H1 (cell line): Measurements from ENCODE around the gene INF2. TPM values are rescaled to one million over a fixed set of nuclear protein-coding genes. Genes with fewer than 3 reads are reported as not detected.
A peak's percentile ranks its signal among the peaks of the same experiment; 100 is the strongest.

ENCODE experiments used
- CTCF ChIA-PET: fragments of 300-600 bp; sonication (Branson Sonifier 250); formaldehyde crosslinking; loops from one replicate; lab custom pipeline; 2021; ENCODE audit not compliant: partially characterized antibody; lab: Charles Lee
- POLR2A ChIA-PET: fragments of 300-600 bp; sonication (Branson Sonifier 250); formaldehyde crosslinking; loops from one replicate; lab custom pipeline; 2021; ENCODE audit warnings: inconsistent platforms; ENCODE audit not compliant: partially characterized antibody; lab: Charles Lee
- DNase-seq, 2 experiments: peaks; one replicate each; pipeline versions ENCODE4 v3.0.0 to v3.0.0-alpha.2; 2010 to 2022; ENCODE audit warnings: low spot score in 2 of 2, low read depth in 1 of 2, mixed read lengths in 1 of 2
- FAIRE-seq: peaks from 2 replicates; lab custom pipeline; 2011; peaks lifted over from hg19 to GRCh38; lab: Jason Lieb, UNC
- H2AFZ ChIP-seq: 2 replicates; pipeline ENCODE4 v1.8.1; 2012; ENCODE audit warnings: low read length, inconsistent platforms
- H2AK5ac ChIP-seq: 2 replicates; pipeline ENCODE4 v1.6.1; 2013; ENCODE audit warnings: low read depth, low read length
- H2BK120ac ChIP-seq: replicated peaks from 2 replicates; pipeline ENCODE3; 2013; ENCODE audit warnings: low read depth, low read length, inconsistent platforms
- H2BK12ac ChIP-seq: 2 replicates; pipeline ENCODE4 v1.6.1; 2013; ENCODE audit warnings: low read depth, low read length
- H2BK15ac ChIP-seq: 2 replicates; pipeline ENCODE4 v1.6.1; 2013; ENCODE audit warnings: low read length
- H2BK20ac ChIP-seq: 2 replicates; pipeline ENCODE4 v1.6.1; 2013; ENCODE audit warnings: low read length
- H2BK5ac ChIP-seq: 2 replicates; pipeline ENCODE4 v1.6.1; 2013; ENCODE audit warnings: low read depth, low read length
- H3K14ac ChIP-seq: 2 replicates; pipeline ENCODE4 v1.6.1; 2013; ENCODE audit warnings: inconsistent platforms; ENCODE audit not compliant: insufficient read length
- H3K18ac ChIP-seq: 2 replicates; pipeline ENCODE4 v1.6.1; 2013; ENCODE audit warnings: low read length; ENCODE audit errors: extremely low read depth
- H3K23ac ChIP-seq: 2 replicates; pipeline ENCODE4 v1.6.1; 2013; ENCODE audit warnings: inconsistent platforms; ENCODE audit not compliant: insufficient read length
- H3K23me2 ChIP-seq: 2 replicates; pipeline ENCODE4 v1.6.1; 2013; ENCODE audit warnings: low read depth, low read length
- H3K27ac ChIP-seq: 2 replicates; pipeline ENCODE4 v1.6.1; 2011; ENCODE audit warnings: low read depth, low read length, inconsistent platforms
- H3K27me3 ChIP-seq, 4 experiments: replicated peaks in 1 of 4; 1 replicate in 1 of 4; 2 replicates in 3 of 4; pipeline versions ENCODE4 v1.6.1 to v1.8.1; 2011 to 2013; ENCODE audit warnings: low read length in 3 of 4, mild to moderate bottlenecking in 3 of 4, inconsistent platforms in 2 of 4, mixed read lengths in 2 of 4, moderate library complexity in 1 of 4; ENCODE audit not compliant: control insufficient read depth in 3 of 4, insufficient read depth in 3 of 4; ENCODE audit errors: extremely low read depth in 1 of 4
- H3K36me3 ChIP-seq, 4 experiments: 2 replicates each; pipeline versions ENCODE4 v1.6.1 to v1.8.1; 2011 to 2013; ENCODE audit warnings: mild to moderate bottlenecking in 4 of 4, low read length in 3 of 4, moderate library complexity in 2 of 4, control low read depth in 1 of 4, inconsistent platforms in 1 of 4; ENCODE audit not compliant: insufficient read depth in 4 of 4, control insufficient read depth in 2 of 4
- H3K4ac ChIP-seq: replicated peaks from 2 replicates; pipeline ENCODE3; 2013; ENCODE audit warnings: low read length, low read depth, mixed read lengths, inconsistent platforms; ENCODE audit not compliant: insufficient read length
- H3K4me1 ChIP-seq, 4 experiments: replicated peaks in 1 of 4; 1 replicate in 1 of 4; 2 replicates in 3 of 4; pipeline versions ENCODE4 v1.6.1 to v1.8.1; 2011 to 2013; ENCODE audit warnings: low read length in 3 of 4, inconsistent platforms in 2 of 4, mixed read lengths in 1 of 4; ENCODE audit not compliant: insufficient read depth in 4 of 4, control insufficient read depth in 3 of 4
- H3K4me2 ChIP-seq, 2 experiments: 2 replicates each; pipeline versions ENCODE4 v1.6.1 to v1.8.1; 2011 to 2013; ENCODE audit warnings: low read depth in 2 of 2, low read length in 2 of 2, control low read depth in 1 of 2, inconsistent platforms in 1 of 2, mild to moderate bottlenecking in 1 of 2; ENCODE audit not compliant: insufficient read depth in 1 of 2
- H3K4me3 ChIP-seq, 4 experiments: fragments of 200-600, 300-600 bp in 1 of 4; sonication (generic), shearing (Covaris generic), sonication (Bioruptor Twin) in 1 of 4; 2 replicates each; pipeline versions ENCODE4 v1.5.1 to v1.8.1; 2011 to 2016; ENCODE audit warnings: low read length in 4 of 4, low read depth in 3 of 4, control low read depth in 2 of 4, inconsistent platforms in 2 of 4, mild to moderate bottlenecking in 2 of 4, mixed read lengths in 1 of 4, moderate library complexity in 1 of 4; ENCODE audit not compliant: insufficient read depth in 2 of 4; ENCODE audit errors: extremely low read depth in 1 of 4
- H3K56ac ChIP-seq: replicated peaks from 2 replicates; pipeline ENCODE3; 2013; ENCODE audit warnings: low read depth, mild to moderate bottlenecking, mixed read lengths, low read length, inconsistent platforms; ENCODE audit not compliant: insufficient read length
- H3K79me1 ChIP-seq: 2 replicates; pipeline ENCODE4 v1.6.1; 2013; ENCODE audit warnings: low read depth, low read length, control low read depth
- H3K79me2 ChIP-seq, 2 experiments: 2 replicates each; pipeline versions ENCODE4 v1.6.1 to v1.8.1; 2012 to 2013; ENCODE audit warnings: low read length in 2 of 2, mild to moderate bottlenecking in 2 of 2, inconsistent platforms in 1 of 2; ENCODE audit not compliant: insufficient read depth in 2 of 2, control insufficient read depth in 1 of 2
- H3K9ac ChIP-seq, 4 experiments: replicated peaks in 1 of 4; 1 replicate in 1 of 4; 2 replicates in 3 of 4; pipeline versions ENCODE4 v1.6.1 to v1.8.1; 2011 to 2013; ENCODE audit warnings: low read depth in 3 of 4, low read length in 3 of 4, control low read depth in 2 of 4, mild to moderate bottlenecking in 2 of 4, moderate library complexity in 2 of 4, inconsistent platforms in 1 of 4; ENCODE audit errors: extremely low read depth in 1 of 4
- H3K9me3 ChIP-seq, 2 experiments: 2 replicates each; pipeline versions ENCODE4 v1.6.1 to v1.8.1; 2012 to 2013; ENCODE audit warnings: mild to moderate bottlenecking in 2 of 2, moderate library complexity in 2 of 2, control low read depth in 1 of 2, inconsistent platforms in 1 of 2, low read depth in 1 of 2, low read length in 1 of 2, mixed read lengths in 1 of 2; ENCODE audit not compliant: insufficient read depth in 2 of 2
- H4K20me1 ChIP-seq, 2 experiments: replicated peaks in 1 of 2; 2 replicates each; pipeline versions ENCODE3 to v1.8.1; 2011 to 2013; ENCODE audit warnings: inconsistent platforms in 2 of 2, low read length in 2 of 2, mild to moderate bottlenecking in 1 of 2; ENCODE audit not compliant: insufficient read depth in 2 of 2, control insufficient read depth in 1 of 2
- H4K5ac ChIP-seq: 2 replicates; pipeline ENCODE4 v1.6.1; 2013; ENCODE audit warnings: low read length, low read depth, mixed read lengths, inconsistent platforms; ENCODE audit not compliant: insufficient read length
- H4K8ac ChIP-seq: 2 replicates; pipeline ENCODE4 v1.8.0; 2013; ENCODE audit warnings: mild to moderate bottlenecking, moderate library complexity, low read length, inconsistent platforms; ENCODE audit not compliant: insufficient read depth; ENCODE audit errors: extremely low read depth
- H4K91ac ChIP-seq: replicated peaks from 2 replicates; pipeline ENCODE3; 2013; ENCODE audit warnings: low read length, mixed read lengths, inconsistent platforms; ENCODE audit not compliant: insufficient read length
- ATF2 ChIP-seq: IDR thresholded peaks from 2 replicates; pipeline ENCODE4 v1.6.1; 2012; ENCODE audit warnings: low read length, inconsistent platforms
- CBX5 ChIP-seq: fragments of 300-800, 300-1000 bp; sonication (generic); IDR thresholded peaks from 2 replicates; pipeline ENCODE4 v1.7.1; 2016; ENCODE audit warnings: antibody characterized with exemption, low read length, low read depth
- CTCF ChIP-seq, 3 experiments: IDR thresholded peaks; 1 replicate in 2 of 3; 2 replicates in 1 of 3; pipeline versions ENCODE4 v1.5.1 to v1.6.1; 2011; ENCODE audit warnings: low read length in 3 of 3, mild to moderate bottlenecking in 3 of 3, inconsistent platforms in 2 of 3, low read depth in 1 of 3, moderate library complexity in 1 of 3; ENCODE audit not compliant: insufficient read depth in 1 of 3; ENCODE audit errors: control extremely low read depth in 1 of 3
- FOSL1 ChIP-seq: IDR thresholded peaks from 2 replicates; pipeline ENCODE4 v1.6.1; 2011; ENCODE audit warnings: mild to moderate bottlenecking, low read depth, low read length, moderate library complexity; ENCODE audit not compliant: insufficient read depth
- GABPA ChIP-seq: IDR thresholded peaks from 2 replicates; pipeline ENCODE4 v1.6.1; 2011; ENCODE audit warnings: mild to moderate bottlenecking, low read length, moderate library complexity, borderline replicate concordance; ENCODE audit not compliant: insufficient read depth
- NANOG ChIP-seq: IDR thresholded peaks from 2 replicates; pipeline ENCODE4 v1.6.1; 2011; ENCODE audit warnings: low read length, low read depth, mild to moderate bottlenecking, inconsistent platforms; ENCODE audit not compliant: insufficient read depth, poor library complexity, severe bottlenecking
- SIN3A ChIP-seq, 2 experiments: IDR thresholded peaks in 1 of 2; conservative IDR thresholded peaks in 1 of 2; 2 replicates each; pipeline ENCODE4 v1.6.1; 2011 to 2012; ENCODE audit warnings: low read length in 2 of 2, improper control_type of control experiment in 1 of 2, low read depth in 1 of 2, mild to moderate bottlenecking in 1 of 2
- SRF ChIP-seq: IDR thresholded peaks from 2 replicates; pipeline ENCODE4 v1.6.1; 2011; ENCODE audit warnings: mild to moderate bottlenecking, low read depth, low read length, moderate library complexity
- WGBS, 2 experiments: shearing (Covaris generic) in 1 of 2; methylation state at CpG; one replicate each; pipeline versions ENCODE4 v1.1.6 to v1.1.7; 2013 to 2015; ENCODE audit warnings: low lambda C conversion rate in 2 of 2, mixed read lengths in 2 of 2, inconsistent platforms in 1 of 2, low coverage in 1 of 2, missing lambda C conversion rate in 1 of 2; ENCODE audit not compliant: insufficient replicate concordance in 2 of 2, insufficient coverage in 1 of 2, insufficient read length in 1 of 2; ENCODE audit errors: extremely low coverage in 1 of 2, missing lambda C conversion rate in 1 of 2; 5-methylcytosine and 5-hydroxymethylcytosine counted together
- polyA plus RNA-seq, 7 experiments: library from polyadenylated mRNA; depleted of rRNA in 3 of 7; stranded (reverse) in 5 of 7; unstranded in 2 of 7; fragments of >200 nt in 5 of 7; fragments of 200-250 nt in 2 of 7; gene quantifications; 1 replicate in 5 of 7; 2 replicates in 1 of 7; 4 replicates in 1 of 7; pipeline versions ENCODE4 v1.2.1 to v1.2.3, GENCODE V29; 2011 to 2013; ENCODE audit warnings: missing spikeins in 2 of 7, mixed read lengths in 2 of 7
- total RNA-seq: library from RNA; stranded (reverse); fragmentation: NEBNext Ultra II Directional; extraction: Animal tissue kit (Norgen Biotek cat#: 25700); gene quantifications from 2 replicates; pipeline ENCODE4 v1.2.1, GENCODE V29; 2021

Gene INF2
- total and polyA plus RNA-seq, 2 of the 8 experiments (the other 6 are each of a cell fraction or from before 2014, with no cell fraction given) = 29.1 to 59.5 TPM

GRCh38 chr14:104673481-104673880, 15.9 kb upstream of the INF2 start:
- no peak overlapping the region; the same call in 1 of the 2 replicates for H4K8ac ChIP-seq
- no peak overlapping the region for H3K4me3 ChIP-seq
- H3K4ac ChIP-seq = no peak overlapping the region
- no peak overlapping the region for H2BK20ac ChIP-seq
- H3K23me2 ChIP-seq = peaks cover 11% of the 10 kb centered on the region; the same call in 1 of the 2 replicates
- no peak overlapping the region; the same call in 1 of the 2 replicates for H3K18ac ChIP-seq
- ChIA-PET POLR2A (interaction anchor here (1.5 kb wide), 1 partner anchor 14 kb away, joined by 3 read pairs; no protein-coding TSS in a partner anchor), CTCF (no interaction called here)
- H4K20me1 ChIP-seq = peaks cover 2 to 4% of the 10 kb centered on the region in 2 experiments
- no peak for FAIRE-seq
- no peak overlapping the region for H3K27ac ChIP-seq
- 0 out of 2 replicates have a peak overlapping the region, but pooled peaks have one; percentile 1 for H2BK15ac ChIP-seq
- no peak overlapping the region for H4K91ac ChIP-seq
- H3K79me1 ChIP-seq = no peaks in the 10 kb centered on the region
- no peaks in the 10 kb centered on the region for H3K9me3 ChIP-seq
- peaks cover 0 to 26% (median 17%) of the 10 kb centered on the region in 4 experiments; a peak in 6 of 7 replicates for H3K4me1 ChIP-seq
- H3K23ac ChIP-seq = no peak overlapping the region
- no peak overlapping the region for H2AFZ ChIP-seq
- no peaks in the 10 kb centered on the region for H3K79me2 ChIP-seq
- H3K4me2 ChIP-seq = no peak overlapping the region
- H2BK12ac ChIP-seq = no peak overlapping the region
- no peak overlapping the region for H3K56ac ChIP-seq
- peaks cover 0 to 7% (median 0%) of the 10 kb centered on the region in 4 experiments; a peak in 2 of 7 replicates for H3K27me3 ChIP-seq
- 90% methylated on average over 9 of the region's 9 CpGs; no CpG with 5 or more reads in 1 of the 2 experiments for WGBS, 2 experiments
- 0 out of 2 replicates have a peak overlapping the region, but pooled peaks have one; percentile 65 for H2AK5ac ChIP-seq
- no peaks in the 10 kb centered on the region for H3K36me3 ChIP-seq
- H4K5ac ChIP-seq = no peak overlapping the region
- no peak overlapping the region for H2BK120ac ChIP-seq
- no peak for DNase-seq
- H3K9ac ChIP-seq = no peak overlapping the region
- H2BK5ac ChIP-seq = 0 out of 2 replicates have a peak overlapping the region, but pooled peaks have one; percentile 13
- no peak overlapping the region for H3K14ac ChIP-seq
- TF ChIP-seq ATF2 = no peak
- TF ChIP-seq CTCF (IDR thresholded peaks at IDR 0.05; ENCODE audit: control extremely low read depth in 1 of 3, insufficient read depth in 1 of 3, low read depth in 1 of 3, low read length in 3 of 3) = no peak
- no peak for TF ChIP-seq NANOG
- TF ChIP-seq GABPA = no peak
- TF ChIP-seq SIN3A (conservative IDR thresholded peaks at IDR 0.05 in 1 of 2, IDR thresholded peaks at IDR 0.05 in 1 of 2; ENCODE audit: low read depth in 1 of 2, low read length in 2 of 2) = no peak
- no peak for TF ChIP-seq SRF
- no peak for TF ChIP-seq FOSL1
- TF ChIP-seq CBX5 = no peak
